K562 (cell line): Measurements from ENCODE around the gene ACKR3. TPM values are rescaled to one million over a fixed set of nuclear protein-coding genes. Genes with fewer than 3 reads are reported as not detected.

Experiments
- ATAC-seq: fragments of 200-7000 bp; cut with Tn5 transposase; 3 replicates; pipeline ENCODE4 v1.9.1; 2020; ENCODE audit warnings: moderate library complexity
- Bru-seq: library from RNA; stranded (reverse); fragments of 400-500 nt; gene quantifications from one replicate; lab custom pipeline; 2021; lab: Mats Ljungman, UMichigan
- BruChase-seq, 2 experiments: library from RNA; stranded (reverse); fragments of 400-500 nt; gene quantifications; one replicate each; lab custom pipeline; 2021; lab: Mats Ljungman, UMichigan
- BruUV-seq: library from RNA; stranded (reverse); fragments of 400-500 nt; replicated peaks from 2 replicates; lab custom pipeline; 2021; lab: Mats Ljungman, UMichigan
- CTCF ChIA-PET: fragments of 300-600 bp; formaldehyde crosslinking; extraction: SDS; loops from one replicate; lab custom pipeline; 2021; ENCODE audit warnings: low intra/inter-chr PET ratio; lab: Yijun Ruan, JAX
- POLR2A ChIA-PET: fragments of 300-600, 350-650 bp; sonication (Branson Sonifier 250); formaldehyde crosslinking; extraction: SDS; loops from one replicate; lab custom pipeline; 2021; ENCODE audit warnings: antibody characterized with exemption, inconsistent platforms; lab: Yijun Ruan, JAX
- DNase-seq, 4 experiments: peaks; one replicate each; pipeline versions ENCODE4 v3.0.0 to v3.0.0-alpha.2; 2011 to 2018; ENCODE audit warnings: low spot score in 3 of 4, mixed read lengths in 3 of 4; ENCODE audit errors: extremely low read depth in 1 of 4
- FAIRE-seq: peaks from 2 replicates; lab custom pipeline; 2011; peaks lifted over from hg19 to GRCh38; lab: Jason Lieb, UNC
- H2AFZ ChIP-seq: 2 replicates; pipeline ENCODE4 v1.6.0; 2011; ENCODE audit warnings: low read depth, low read length, control low read depth, inconsistent platforms
- H3K27ac ChIP-seq: fragments of 200-600 bp; 3 replicates; pipeline ENCODE4 v1.8.0; 2011; ENCODE audit warnings: low read depth, mild to moderate bottlenecking, control low read depth, inconsistent platforms, low read length, moderate library complexity, mixed read lengths; ENCODE audit errors: extremely low read depth
- H3K27me3 ChIP-seq, 2 experiments: fragments of 300-600 bp in 1 of 2; 2 replicates in 1 of 2; 3 replicates in 1 of 2; pipeline versions ENCODE4 v1.6.0 to v1.8.0; 2011; ENCODE audit warnings: inconsistent platforms in 2 of 2, low read length in 2 of 2, mild to moderate bottlenecking in 1 of 2, mixed read lengths in 1 of 2, moderate library complexity in 1 of 2; ENCODE audit not compliant: control insufficient read depth in 2 of 2, insufficient read depth in 2 of 2
- H3K36me3 ChIP-seq: fragments of 300-600 bp; 3 replicates; pipeline ENCODE4 v1.8.0; 2011; ENCODE audit warnings: mild to moderate bottlenecking, low read length, inconsistent platforms; ENCODE audit not compliant: control insufficient read depth, insufficient read depth
- H3K4me1 ChIP-seq, 2 experiments: fragments of 200-600 bp in 1 of 2; replicated peaks in 1 of 2; 2 replicates in 1 of 2; 3 replicates in 1 of 2; pipeline versions ENCODE4 v1.5.1 to v1.8.0; 2011; ENCODE audit warnings: inconsistent platforms in 2 of 2, low read length in 2 of 2, mild to moderate bottlenecking in 1 of 2, mixed read lengths in 1 of 2, moderate library complexity in 1 of 2; ENCODE audit not compliant: control insufficient read depth in 2 of 2, insufficient read depth in 2 of 2
- H3K4me2 ChIP-seq: 2 replicates; pipeline ENCODE4 v1.6.1; 2011; ENCODE audit warnings: low read length, control low read depth, inconsistent platforms, mixed read lengths; ENCODE audit not compliant: insufficient read depth
- H3K4me3 ChIP-seq: fragments of 200-600 bp; sonication (generic), shearing (Covaris generic); 2 replicates; pipeline ENCODE4 v1.5.1; 2016; ENCODE audit warnings: control low read depth, inconsistent platforms
- H3K79me2 ChIP-seq: fragments of 200-600 bp; 3 replicates; pipeline ENCODE4 v1.8.0; 2011; ENCODE audit warnings: low read length, inconsistent platforms; ENCODE audit not compliant: control insufficient read depth, insufficient read depth
- H3K9ac ChIP-seq, 2 experiments: 2 replicates each; pipeline versions ENCODE4 v1.6.0 to v1.6.1; 2011; ENCODE audit warnings: low read depth in 2 of 2, low read length in 2 of 2, control low read depth in 1 of 2, inconsistent platforms in 1 of 2, mild to moderate bottlenecking in 1 of 2, mixed read lengths in 1 of 2; ENCODE audit not compliant: insufficient read depth in 1 of 2
- H3K9me1 ChIP-seq: one replicate; pipeline ENCODE4 v1.6.0; 2011; ENCODE audit warnings: inconsistent platforms, mild to moderate bottlenecking, low read length, moderate library complexity; ENCODE audit not compliant: control insufficient read depth, insufficient read depth
- H3K9me3 ChIP-seq: replicated peaks from 2 replicates; pipeline ENCODE4 v1.5.1; 2011; ENCODE audit warnings: low read depth, low read length, inconsistent platforms; ENCODE audit not compliant: control insufficient read depth, insufficient read depth
- H4K20me1 ChIP-seq: replicated peaks from 2 replicates; pipeline ENCODE4 v1.6.1; 2011; ENCODE audit warnings: low read length, inconsistent platforms, mixed read lengths; ENCODE audit not compliant: control insufficient read depth, insufficient read depth
- CTCF ChIP-seq, 3 experiments: IDR thresholded peaks in 2 of 3; conservative IDR thresholded peaks in 1 of 3; 2 replicates each; pipeline ENCODE4 v1.5.1; 2011 to 2012; ENCODE audit warnings: low read length in 3 of 3, mild to moderate bottlenecking in 3 of 3, control low read depth in 2 of 3, improper control_type of control experiment in 1 of 3, inconsistent platforms in 1 of 3, low read depth in 1 of 3, mixed read lengths in 1 of 3, moderate library complexity in 1 of 3; ENCODE audit not compliant: insufficient read depth in 2 of 3
- HSF4 ChIP-seq: fragments of 250-450 bp; sonication (Bioruptor Pico); IDR thresholded peaks from 2 replicates; pipeline ENCODE4 v2.1.2; 2022; ENCODE audit warnings: mild to moderate bottlenecking, moderate library complexity, borderline replicate concordance
- WGBS: fragments of 100-300 bp; shearing (Covaris generic); methylation state at CpG from one replicate; pipeline ENCODE4 v1.1.6; 2016; ENCODE audit warnings: low coverage, mixed read lengths; ENCODE audit not compliant: insufficient coverage; ENCODE audit errors: missing lambda C conversion rate; 5-methylcytosine and 5-hydroxymethylcytosine counted together
- in situ Hi-C: fragments of 300-500 bp; cut with MboI; formaldehyde crosslinking; loops from 4 replicates; pipeline ENCODE4 v1.15.0; 2018; ENCODE audit warnings: inconsistent platforms, mixed read lengths
- intact Hi-C: fragments of 100-400 bp; cut with micrococcal nuclease; formaldehyde crosslinking; loops from 2 replicates; pipeline ENCODE4 v1.14.2; 2022
- long read RNA-seq, 3 experiments: library from polyadenylated mRNA in 2 of 3; library from RNA in 1 of 3; unstranded in 2 of 3; stranded (forward) in 1 of 3; transcript quantifications; one replicate each; pipeline ENCODE4 v2.0.0, GENCODE V29; 2019 to 2022
- polyA minus RNA-seq, 3 experiments: library from RNA; depleted of rRNA, polyadenylated mRNA; stranded (reverse); fragments of >200 nt; gene quantifications; 2 replicates each; pipeline ENCODE4 v1.2.3, GENCODE V29; 2011
- polyA plus RNA-seq, 8 experiments: library from polyadenylated mRNA; depleted of rRNA in 4 of 8; stranded (reverse) in 5 of 8; unstranded in 3 of 8; fragments of >200 nt; fragmentation: Nextera tagmentation in 2 of 8; fragmentation: Illumina TruSeq in 1 of 8; extraction: Ambion mirVana in 2 of 8; extraction: Trizol in 1 of 8; gene quantifications; 2 replicates each; pipeline versions ENCODE4 v1.2.1 to v1.2.3, GENCODE V29; 2011 to 2014; ENCODE audit warnings: inconsistent platforms in 1 of 8, missing spikeins in 1 of 8
- total RNA-seq, 7 experiments: library from RNA; depleted of rRNA in 6 of 7; stranded (reverse); fragments of >200 nt in 6 of 7; fragmentation: Illumina TruSeq in 2 of 7; extraction: Trizol in 2 of 7; gene quantifications; 2 replicates each; pipeline versions ENCODE4 v1.2.1 to v1.2.3, GENCODE V29; 2011 to 2021; ENCODE audit warnings: low replicate concordance in 1 of 7

The ACKR3 gene
- total RNA-seq (2011; cell fraction: chromatin; rRNA removed; ENCODE audit: low replicate concordance), result not detected in 2 replicates
- not detected in 2 replicates for total RNA-seq (2011; cell fraction: nucleolus; rRNA removed)
- not detected in 2 replicates for total RNA-seq (2011; cell fraction: nucleoplasm; rRNA removed)
- total RNA-seq (2014; rRNA removed) (not detected in 2 replicates), total RNA-seq (2014; rRNA removed; fragmentation: Illumina TruSeq; extraction: Trizol) (not detected in 2 replicates), total RNA-seq (2015; rRNA removed; fragmentation: Illumina TruSeq; extraction: Trizol) (not detected in 2 replicates), total RNA-seq (2021) (0.07 TPM in 1 of 2 replicates, not detected in the other), polyA plus RNA-seq (2011; rRNA removed) (not detected in 2 replicates), polyA plus RNA-seq (2014; fragmentation: Illumina TruSeq; extraction: Trizol) (not detected in 2 replicates), polyA plus RNA-seq (2014; fragmentation: Nextera tagmentation; extraction: Ambion mirVana) (not detected), polyA plus RNA-seq (2014; rRNA removed) (not detected in 2 replicates), polyA minus RNA-seq (2011; rRNA and poly(A)+ RNA removed) (not detected in 2 replicates), Bru-seq, nascent RNA (percentile 25 among the genes with signal in this experiment), BruChase-seq, experiment 1, labeled RNA remaining after a 2-hour chase (percentile 16 among the genes with signal in this experiment), BruChase-seq, experiment 2, labeled RNA remaining after a 6-hour chase (percentile 23 among the genes with signal in this experiment)
- not detected in 2 replicates for polyA plus RNA-seq (2011; cell fraction: cytosol; rRNA removed)
- polyA plus RNA-seq (2011; cell fraction: nucleus; rRNA removed), result not detected in 2 replicates
- polyA plus RNA-seq (2012), result not detected in 2 replicates
- not detected in 2 replicates for polyA minus RNA-seq (2011; cell fraction: cytosol; rRNA and poly(A)+ RNA removed)
- not detected in 2 replicates for polyA minus RNA-seq (2011; cell fraction: nucleus; rRNA and poly(A)+ RNA removed)
- long read RNA-seq, experiment 1, result 0 reads
- long read RNA-seq, experiment 2, result 0 reads
- long read RNA-seq, experiment 3, result 0 reads

DNA sequence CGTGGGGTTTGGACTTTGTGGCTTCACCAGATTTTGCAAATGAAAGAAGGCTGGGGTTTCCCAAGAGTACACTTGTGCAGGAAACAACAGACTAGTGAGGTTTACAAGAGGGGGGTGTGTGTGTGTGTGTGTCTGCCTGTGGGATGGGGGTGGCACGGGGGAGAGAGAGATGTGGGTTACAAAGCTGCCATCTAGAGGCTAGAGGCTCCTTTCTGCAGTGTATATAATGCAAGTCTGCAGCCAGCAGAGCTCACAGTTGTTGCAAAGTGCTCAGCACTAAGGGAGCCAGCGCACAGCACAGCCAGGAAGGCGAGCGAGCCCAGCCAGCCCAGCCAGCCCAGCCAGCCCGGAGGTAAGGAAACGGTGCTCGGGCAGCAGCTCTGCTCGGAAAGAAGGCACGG lies at the start of gene ACKR3:
Gene ACKR3, plus strand, starts transcription at position 253 of the 401 bp plus-strand sequence. CDS start 10,641 bp downstream, outside the sequence.
- in situ Hi-C loops, result no loop called here
- BruUV-seq, result no TSS peak
- Histone ChIP-seq H3K9me3 (no peaks in the 10 kb centered on the region), H3K9ac (no peak within 1 kb of the TSS), H3K27me3 (peaks cover 0 to 30% of the 10 kb centered on the region in 2 experiments; a peak in 4 of 5 replicates), H3K9me1 (no peaks in the 10 kb centered on the region), H3K4me2 (no peak within 1 kb of the TSS), H3K36me3 (no peaks in the 10 kb centered on the region), H3K4me3 (no peak within 1 kb of the TSS), H3K79me2 (no peaks in the 10 kb centered on the region), H2AFZ (no peak within 1 kb of the TSS), H3K4me1 (no peaks in the 10 kb centered on the region), H3K27ac (no peak within 1 kb of the TSS), H4K20me1 (no peaks in the 10 kb centered on the region; the same call in 1 of the 2 replicates)
- ChIA-PET CTCF (no interaction called here), POLR2A (no interaction called here)
- intact Hi-C loops, result no loop called here
- peak in 1 of 3 experiments; percentile 28; a peak in 2 of 6 replicates for TF ChIP-seq CTCF (IDR thresholded peaks at IDR 0.05 in 2 of 3, conservative IDR thresholded peaks at IDR 0.05 in 1 of 3; ENCODE audit: insufficient read depth in 2 of 3, low read depth in 1 of 3, low read length in 3 of 3)
- no peak for TF ChIP-seq HSF4 (CRISPR knock-in tag)
- peak in 1 of 4 experiments; percentile 11 for DNase-seq
- no peak for FAIRE-seq
- peak; percentile 54 for ATAC-seq
- 0% methylated on average over 2 of the region's 10 CpGs for WGBS
